ENCODE data around the gene RRN3. TPM values are rescaled to one million over a fixed set of nuclear protein-coding genes. Genes with fewer than 3 reads are reported as not detected.

Gene RRN3
- total RNA-seq = 36.2 and 44.3 TPM in 2 replicates

GRCh38 chr16:15093955-15094827 lies at the start of gene RRN3:
Gene RRN3 (minus strand): TSS chr16:15094272. CDS start chr16:15094233, 39 bp downstream.

Other genes starting within 250 kb of the RRN3 start
- gene NPIPA1, start 156.8 kb downstream of the RRN3 start, total RNA-seq = 18.4 and 52.7 TPM in 2 replicates
- 109 and 132 TPM in 2 replicates for gene PDXDC1, start 119.2 kb downstream of the RRN3 start, total RNA-seq
- gene NTAN1, start 38.2 kb downstream of the RRN3 start, total RNA-seq = 52.4 and 67.5 TPM in 2 replicates